ENCODE measurements around the gene EDN3. TPM values are rescaled to one million over a fixed set of nuclear protein-coding genes. Genes with fewer than 3 reads are reported as not detected.

The EDN3 gene
- total and polyA plus RNA-seq, 2 experiments from 2014 or later: 0.13 to 0.17 TPM

GRCh38 chr20:59284470-59284869, 15.9 kb upstream of the EDN3 start (continued):
- TF ChIP-seq ZNF462 (CRISPR knock-in tag; IDR thresholded peaks at IDR 0.05): no peak
- TF ChIP-seq STAT1 (IDR thresholded peaks at IDR 0.05; ENCODE audit: unreplicated experiment): no peak
- TF ChIP-seq REST (IDR thresholded peaks at IDR 0.05; ENCODE audit: unreplicated experiment): no peak
- no peak for TF ChIP-seq ZNF114 (CRISPR knock-in tag; IDR thresholded peaks at IDR 0.05)
- TF ChIP-seq EZH2 (IDR thresholded peaks at IDR 0.05; ENCODE audit: low read depth, unreplicated experiment): no peak
- no peak for TF ChIP-seq ETS1 (IDR thresholded peaks at IDR 0.05)

Measured in GM23338 (cell line).